Measurements from ENCODE around the gene TRIP13. TPM values are rescaled to one million over a fixed set of nuclear protein-coding genes. Genes with fewer than 3 reads are reported as not detected.

TRIP13 gene
- total and polyA plus RNA-seq, 7 donors = 0.39 to 2.9 (median 0.81) TPM

DNA sequence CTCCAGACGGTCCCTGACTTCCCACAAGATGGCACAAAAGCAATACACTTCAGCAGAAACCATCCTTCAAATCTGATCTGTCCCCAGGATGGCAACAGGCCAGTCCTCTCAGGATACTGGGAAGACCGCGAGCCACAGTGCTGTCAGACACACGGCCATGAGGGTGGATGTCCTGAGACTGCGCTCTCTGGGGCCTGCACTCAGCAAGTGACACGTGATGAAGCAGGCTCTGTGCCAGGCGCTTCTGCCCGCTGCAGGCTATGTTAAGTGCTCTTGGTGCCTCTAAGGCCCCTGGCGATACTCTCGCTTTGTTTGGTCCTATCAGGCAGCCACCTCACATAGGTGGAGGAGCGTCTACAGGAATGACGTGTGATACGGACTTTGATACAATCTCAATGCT lies 7.2 kb upstream of the TRIP13 start:
- Histone ChIP-seq H3K9me3 (no peaks in the 10 kb centered on the region), H3K4me1 (no peaks in the 10 kb centered on the region), H3K27me3 (ENCODE audit: insufficient read depth in 3 of 3, low read length in 2 of 3) (no peaks in the 10 kb centered on the region), H3K27ac (no peak overlapping the region), H3K4me3 (no peak overlapping the region), H3K36me3 (ENCODE audit: insufficient read depth in 1 of 2, low read depth in 1 of 2) (peaks cover 13 to 94% of the 10 kb centered on the region in 2 donors)
- ATAC-seq (peak in 1 of 4 donors; percentile 16), DNase-seq (no peak)
- TF ChIP-seq, protein P1, sequence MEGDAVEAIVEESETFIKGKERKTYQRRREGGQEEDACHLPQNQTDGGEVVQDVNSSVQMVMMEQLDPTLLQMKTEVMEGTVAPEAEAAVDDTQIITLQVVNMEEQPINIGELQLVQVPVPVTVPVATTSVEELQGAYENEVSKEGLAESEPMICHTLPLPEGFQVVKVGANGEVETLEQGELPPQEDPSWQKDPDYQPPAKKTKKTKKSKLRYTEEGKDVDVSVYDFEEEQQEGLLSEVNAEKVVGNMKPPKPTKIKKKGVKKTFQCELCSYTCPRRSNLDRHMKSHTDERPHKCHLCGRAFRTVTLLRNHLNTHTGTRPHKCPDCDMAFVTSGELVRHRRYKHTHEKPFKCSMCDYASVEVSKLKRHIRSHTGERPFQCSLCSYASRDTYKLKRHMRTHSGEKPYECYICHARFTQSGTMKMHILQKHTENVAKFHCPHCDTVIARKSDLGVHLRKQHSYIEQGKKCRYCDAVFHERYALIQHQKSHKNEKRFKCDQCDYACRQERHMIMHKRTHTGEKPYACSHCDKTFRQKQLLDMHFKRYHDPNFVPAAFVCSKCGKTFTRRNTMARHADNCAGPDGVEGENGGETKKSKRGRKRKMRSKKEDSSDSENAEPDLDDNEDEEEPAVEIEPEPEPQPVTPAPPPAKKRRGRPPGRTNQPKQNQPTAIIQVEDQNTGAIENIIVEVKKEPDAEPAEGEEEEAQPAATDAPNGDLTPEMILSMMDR (IDR thresholded peaks at IDR 0.05) = no peak
- WGBS, 3 donors = 82 to 85% (median 83%) methylated on average over 13 of the region's 13 CpGs
- intact Hi-C loops (cut with DNase I) = no loop called here

DNA sequence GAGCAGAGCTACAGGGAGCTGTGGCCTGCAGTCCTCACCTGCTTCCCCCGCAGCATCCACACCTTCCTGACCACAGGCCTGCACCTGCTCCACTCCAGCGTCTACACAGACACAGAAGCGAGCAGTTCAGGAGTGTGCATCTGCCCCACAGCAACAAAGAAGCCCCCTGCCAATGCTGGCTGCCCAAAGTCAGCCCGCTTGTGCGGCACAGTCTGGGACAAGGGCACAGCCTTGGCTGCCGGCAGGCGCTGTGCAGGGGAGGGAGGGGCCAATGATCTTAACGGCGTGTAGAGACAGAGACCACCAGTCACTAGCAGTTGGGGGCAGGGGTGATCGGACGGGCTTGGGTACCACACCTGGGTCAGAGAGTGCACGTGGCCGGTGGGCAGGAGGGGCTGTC lies 6.6 kb upstream of the TRIP13 start:
- TF ChIP-seq, protein P1 (IDR thresholded peaks at IDR 0.05) = no peak
- Histone ChIP-seq H3K27me3 (ENCODE audit: insufficient read depth in 3 of 3, low read length in 2 of 3) (no peaks in the 10 kb centered on the region), H3K4me1 (peaks cover 2% of the 10 kb centered on the region), H3K9me3 (no peaks in the 10 kb centered on the region), H3K27ac (no peak overlapping the region), H3K36me3 (ENCODE audit: insufficient read depth in 1 of 2, low read depth in 1 of 2) (peaks cover 16 to 94% of the 10 kb centered on the region in 2 donors), H3K4me3 (no peak overlapping the region)
- 92 to 94% (median 93%) methylated on average over 11 to 13 of the region's 13 CpGs for WGBS, 3 donors
- no peak for ATAC-seq
- intact Hi-C loops (cut with DNase I) = no loop called here
- DNase-seq = no peak

DNA sequence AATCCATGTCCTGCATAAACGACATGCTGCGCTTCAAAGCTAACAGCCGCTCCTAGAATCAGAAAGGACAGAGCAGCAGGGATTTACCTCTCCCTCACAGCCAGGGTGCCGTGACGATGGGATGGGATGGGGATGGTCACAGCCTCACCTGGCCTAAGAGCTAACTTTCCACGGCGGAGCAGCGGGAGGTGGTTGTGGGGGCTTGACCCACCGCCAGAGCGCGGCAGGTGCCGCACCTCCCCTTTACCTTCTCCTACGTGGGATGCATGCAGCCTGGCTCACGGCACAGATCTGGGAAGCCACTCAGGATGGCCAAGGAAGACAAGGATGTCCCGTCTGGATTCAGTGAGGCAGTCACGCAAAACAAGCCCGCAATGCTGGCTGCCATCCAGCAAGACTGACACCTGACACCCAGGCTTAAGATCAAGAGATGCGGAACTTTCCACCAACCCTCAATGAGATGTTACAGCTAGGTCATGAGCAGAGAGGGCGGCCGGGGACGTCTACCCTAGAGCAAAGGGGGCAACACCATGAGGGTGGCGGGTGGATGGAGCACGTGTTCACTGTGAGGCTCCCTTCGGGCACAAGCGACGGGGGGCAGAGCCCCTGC lies 5.9 kb upstream of the TRIP13 start:
- intact Hi-C loops (cut with DNase I) = no loop called here
- H3K27ac ChIP-seq = no peak overlapping the region
- no peak for ATAC-seq
- WGBS, 3 donors = 77 to 85% (median 83%) methylated on average over 26 of the region's 26 CpGs
- peaks cover 9% of the 10 kb centered on the region for H3K4me1 ChIP-seq
- H3K36me3 ChIP-seq (ENCODE audit: insufficient read depth in 1 of 2, low read depth in 1 of 2) = peaks cover 16 to 94% of the 10 kb centered on the region in 2 donors
- no peaks in the 10 kb centered on the region for H3K9me3 ChIP-seq
- H3K4me3 ChIP-seq = no peak overlapping the region
- TF ChIP-seq, protein P1 (IDR thresholded peaks at IDR 0.05) = no peak
- no peaks in the 10 kb centered on the region for H3K27me3 ChIP-seq (ENCODE audit: insufficient read depth in 3 of 3, low read length in 2 of 3)
- DNase-seq = no peak

DNA sequence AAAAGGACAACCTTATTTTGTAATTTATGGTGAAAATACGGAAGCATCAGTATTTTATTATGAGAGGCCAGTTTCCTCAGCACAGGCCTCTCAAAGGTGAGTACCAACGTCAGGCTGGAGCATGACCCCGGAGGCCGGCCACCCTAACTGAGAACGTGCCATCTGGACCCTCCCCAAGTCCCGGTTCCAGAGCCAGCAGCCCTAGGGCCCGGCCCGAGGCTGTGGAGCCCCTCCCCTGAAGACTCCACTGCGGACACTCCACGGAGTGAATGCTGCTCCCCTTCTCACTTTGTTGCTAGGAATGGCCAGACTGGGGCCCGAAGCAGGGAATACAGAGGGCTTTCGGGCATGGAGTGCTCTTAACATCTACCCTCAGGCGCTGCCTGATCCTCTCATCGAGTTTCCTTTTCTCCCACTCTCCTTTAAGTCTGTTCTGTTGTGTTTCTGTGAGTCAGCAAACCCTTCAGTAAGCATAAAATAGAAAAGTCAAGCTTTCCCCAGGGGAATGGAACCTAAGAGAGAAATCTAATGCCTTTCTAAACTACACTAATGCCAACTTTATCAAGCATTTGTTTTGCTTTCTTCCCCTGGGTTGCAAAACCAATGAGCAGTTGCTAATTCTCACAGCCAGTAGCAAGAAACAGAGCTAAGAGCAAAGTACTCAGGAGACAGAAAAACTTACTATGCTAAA lies 4.6 kb upstream of the TRIP13 start:
- no peak overlapping the region for H3K27ac ChIP-seq
- DNase-seq = no peak
- no peak for ATAC-seq
- H3K27me3 ChIP-seq (ENCODE audit: insufficient read depth in 3 of 3, low read length in 2 of 3) = no peaks in the 10 kb centered on the region
- TF ChIP-seq, protein P1 (IDR thresholded peaks at IDR 0.05) = no peak
- H3K9me3 ChIP-seq = no peaks in the 10 kb centered on the region
- 74 to 82% (median 75%) methylated on average over 14 of the region's 14 CpGs for WGBS, 3 donors
- H3K4me3 ChIP-seq = no peak overlapping the region
- peaks cover 11% of the 10 kb centered on the region for H3K4me1 ChIP-seq
- peaks cover 16 to 88% of the 10 kb centered on the region in 2 donors for H3K36me3 ChIP-seq (ENCODE audit: insufficient read depth in 1 of 2, low read depth in 1 of 2)
- intact Hi-C loops (cut with DNase I) = no loop called here

Measured in psoas muscle (tissue), 8 donors.